ENCODE measurements around the gene CDHR2.

CDHR2 gene

GRCh38 chr5:176529741-176530141 lies 19.4 kb upstream of the CDHR2 start:
- no peak for DNase-seq (ENCODE audit: low read depth)

DNA sequence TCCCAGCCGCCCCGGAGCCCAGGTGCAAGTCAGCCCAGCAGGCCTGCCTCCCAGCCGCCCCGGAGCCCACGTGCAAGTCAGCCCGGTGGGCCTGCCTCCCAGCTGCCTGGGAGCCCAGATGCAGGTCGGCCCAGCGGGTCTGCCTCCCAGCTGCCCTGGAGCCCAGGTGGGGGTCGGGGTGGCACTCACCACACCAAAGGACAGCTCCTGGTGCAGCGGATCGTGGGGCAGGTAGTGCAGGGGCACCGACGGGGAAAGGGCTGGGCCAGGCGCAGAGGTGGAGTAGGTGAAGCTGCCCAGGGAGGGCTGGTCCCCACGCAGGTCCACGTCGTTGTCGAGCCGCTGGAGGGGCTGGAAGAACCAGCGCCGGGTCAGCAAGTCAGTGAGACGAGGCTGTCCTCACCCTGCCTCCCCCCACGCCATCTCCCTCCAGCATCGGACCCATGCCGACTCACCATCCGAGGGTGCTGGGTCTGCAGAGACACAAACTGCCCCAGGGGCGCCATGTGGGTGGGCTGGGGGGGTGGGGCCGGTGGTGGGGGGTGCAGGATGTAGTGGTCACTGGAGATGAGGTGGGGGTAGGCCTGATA lies 18.7 kb upstream of the CDHR2 start:
- DNase-seq (ENCODE audit: low read depth), result no peak

- no peak for DNase-seq (ENCODE audit: low read depth)
Observed at GRCh38 chr5:176530983-176531901, 17.9 kb upstream of the CDHR2 start.

DNA sequence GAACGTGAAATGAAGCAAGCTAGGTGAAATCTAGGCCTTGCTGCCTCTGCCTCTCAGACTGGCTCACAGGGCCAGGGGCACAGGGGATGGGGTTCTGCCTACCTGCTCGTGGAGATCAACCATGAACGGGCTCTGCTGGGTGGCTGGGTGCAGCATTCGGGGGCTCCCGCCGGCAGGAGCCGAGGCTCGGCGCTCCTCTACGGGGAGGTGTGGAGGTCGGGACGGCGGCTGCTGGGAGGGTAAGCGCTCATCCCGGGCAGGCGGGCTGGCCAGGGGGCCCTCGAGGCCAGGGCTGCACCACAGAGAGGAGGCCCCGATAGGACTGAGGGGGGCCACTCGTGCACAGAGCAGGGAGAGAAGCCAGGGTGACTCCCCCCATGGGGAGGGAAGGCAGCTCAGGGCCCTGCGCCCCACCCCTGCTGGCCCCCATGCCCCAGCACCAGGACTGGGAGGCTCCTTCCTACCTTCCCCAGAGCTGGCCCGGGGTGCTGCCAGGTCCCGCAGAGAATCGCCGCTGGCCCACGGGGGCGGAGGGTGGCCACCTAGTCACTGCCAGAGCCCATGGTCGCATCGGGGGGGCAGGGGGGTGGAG lies 17.1 kb upstream of the CDHR2 start:
- DNase-seq (ENCODE audit: low read depth), result no peak

DNA sequence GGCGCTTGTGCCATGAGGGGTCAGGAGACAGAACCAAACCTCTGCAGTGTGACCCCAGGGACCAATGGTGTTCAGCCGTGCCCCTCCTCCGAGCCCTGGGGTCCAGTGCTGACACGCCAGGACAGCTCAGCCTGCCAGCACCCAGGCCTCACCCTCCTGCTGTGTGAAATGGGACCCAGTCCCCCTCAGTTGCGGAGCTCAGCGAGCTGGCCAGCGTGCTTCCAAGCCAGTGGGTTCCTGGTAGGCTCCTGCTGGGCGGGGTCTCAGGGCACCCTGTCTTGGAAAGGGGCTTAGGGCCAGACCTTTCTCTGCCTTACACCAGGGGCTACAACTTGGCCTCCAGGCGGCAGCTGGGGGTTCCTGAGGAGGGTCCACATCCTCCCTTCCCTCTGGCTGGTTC lies 16.3 kb upstream of the CDHR2 start:
- no peak for DNase-seq (ENCODE audit: low read depth)

DNA sequence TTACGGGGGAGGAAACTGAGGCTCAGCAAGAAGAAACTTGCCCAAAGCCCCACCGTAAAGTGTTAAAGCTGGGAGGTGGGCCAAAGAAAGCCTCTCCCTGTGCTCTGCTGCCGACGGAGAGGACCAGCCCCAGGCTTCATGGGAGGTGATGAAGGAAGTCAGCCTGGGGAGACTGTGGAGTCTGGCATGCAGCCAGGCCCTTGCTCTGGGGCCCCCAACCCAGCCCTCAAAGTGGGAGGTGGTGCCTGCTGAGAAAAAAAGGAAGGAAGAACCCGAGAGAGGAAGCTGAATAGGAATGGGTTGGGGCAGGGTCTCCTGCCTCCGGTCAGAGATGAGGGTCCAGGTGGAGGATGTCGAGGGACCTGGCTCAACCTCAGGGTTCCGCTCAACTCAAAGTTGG lies 15.8 kb upstream of the CDHR2 start:
- no peak for DNase-seq (ENCODE audit: low read depth)

GRCh38 chr5:176533894-176534611 lies 15.1 kb upstream of the CDHR2 start:
- no peak for DNase-seq (ENCODE audit: low read depth)

- no peak for DNase-seq (ENCODE audit: low read depth)
Observed at GRCh38 chr5:176534640-176535039, 14.5 kb upstream of the CDHR2 start.

GRCh38 chr5:176535101-176535663 lies 14.0 kb upstream of the CDHR2 start:
- DNase-seq (ENCODE audit: low read depth), result no peak

DNA sequence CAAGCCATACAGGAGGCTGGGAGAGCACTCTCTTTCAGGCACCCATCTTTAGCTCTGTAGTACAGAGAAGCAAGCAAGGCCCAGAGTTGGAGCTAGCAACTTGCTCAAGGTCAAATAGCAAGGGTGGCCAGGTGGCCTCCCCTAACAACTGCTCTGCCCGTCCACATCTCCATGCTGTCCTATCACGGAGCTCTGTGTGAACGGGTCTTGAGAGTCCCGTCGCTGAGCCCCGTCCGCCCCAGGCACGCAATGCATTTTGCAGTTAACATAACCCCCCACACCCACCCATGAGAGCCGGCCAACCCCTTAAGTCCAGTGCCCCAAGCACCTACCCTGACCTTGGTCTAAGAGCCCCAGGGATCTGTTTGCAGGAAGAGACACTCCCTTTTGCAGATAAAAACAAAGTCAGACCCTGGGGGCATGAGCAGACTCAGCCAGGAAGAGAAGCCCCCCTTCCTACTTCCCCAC lies 13.4 kb upstream of the CDHR2 start:
- no peak for DNase-seq (ENCODE audit: low read depth)

GRCh38 chr5:176536132-176536901 lies 12.8 kb upstream of the CDHR2 start:
- DNase-seq (ENCODE audit: low read depth), result peak; percentile 66

DNA sequence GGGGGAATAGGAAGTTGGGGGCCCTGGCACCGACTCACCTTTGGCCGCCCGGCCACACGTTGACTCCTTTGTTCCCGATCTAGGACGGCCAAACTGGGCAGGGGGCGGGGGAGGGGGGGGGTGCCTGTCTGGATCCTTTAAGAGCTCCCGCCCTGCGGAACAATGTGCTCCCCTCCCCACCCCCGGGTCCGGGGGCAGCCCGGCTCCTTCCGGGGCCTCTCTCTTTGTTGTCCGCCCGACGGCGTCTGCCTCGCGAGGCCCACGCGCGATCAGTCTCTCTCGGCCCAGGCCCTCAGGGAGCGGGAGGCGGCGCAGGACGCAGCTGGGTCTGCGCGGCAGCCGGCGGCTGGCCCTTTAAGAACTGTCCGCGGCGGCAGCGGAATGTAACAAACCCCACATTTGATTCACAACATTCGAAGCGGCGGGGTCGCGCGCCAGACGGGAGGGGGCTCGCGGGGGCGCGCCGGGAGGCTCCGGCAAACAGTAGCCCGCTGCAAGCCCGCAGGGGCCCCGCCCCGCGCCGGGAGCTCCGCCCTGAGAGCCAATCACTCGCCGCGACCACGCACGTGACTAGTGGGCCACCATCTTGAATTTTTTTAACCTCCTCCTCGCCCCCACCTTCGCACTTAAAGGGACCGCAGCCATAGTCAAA lies 12.1 kb upstream of the CDHR2 start, which contains the start of gene RNF44:
Gene RNF44, minus strand, starts transcription at position 501 of the 652 bp plus-strand sequence. CDS start 4,930 bp downstream, outside the sequence.
- DNase-seq (ENCODE audit: low read depth), result peak; percentile 97

DNA sequence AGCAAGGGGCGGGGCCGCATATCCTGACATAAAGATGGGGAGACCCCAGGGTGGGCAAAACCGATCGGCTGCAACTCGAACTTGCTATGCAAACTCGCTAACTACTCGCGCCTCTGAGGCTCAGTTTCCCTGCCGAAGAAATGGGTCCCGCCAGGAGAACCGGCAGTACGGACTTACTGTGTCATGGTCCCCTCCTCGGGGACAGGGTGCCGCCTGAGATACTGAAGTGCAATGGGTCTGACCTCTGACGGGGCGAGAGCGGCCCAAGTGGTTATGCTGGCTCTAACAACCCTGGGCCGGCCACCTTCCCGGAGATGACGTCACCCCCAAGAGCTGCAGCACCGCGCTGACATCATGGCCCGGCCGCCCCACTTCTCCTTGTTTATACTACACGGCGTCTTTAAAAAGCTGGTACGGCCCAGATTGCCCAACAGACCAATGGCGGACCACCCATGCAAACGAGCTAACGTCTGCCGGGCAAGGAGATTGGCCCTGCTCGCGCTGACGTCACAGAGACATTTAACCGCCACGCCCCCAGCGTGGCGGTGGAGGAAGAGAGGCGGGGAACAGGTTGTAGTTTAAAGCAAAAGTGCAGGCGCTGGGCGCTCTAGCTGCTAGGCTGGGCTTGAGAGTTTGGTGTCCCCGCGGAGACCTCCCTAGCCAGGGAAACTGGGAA lies 11.4 kb upstream of the CDHR2 start:
- peak; percentile 100 for DNase-seq (ENCODE audit: low read depth)

GRCh38 chr5:176538230-176538988 lies 10.7 kb upstream of the CDHR2 start:
- DNase-seq (ENCODE audit: low read depth), result no peak

DNA sequence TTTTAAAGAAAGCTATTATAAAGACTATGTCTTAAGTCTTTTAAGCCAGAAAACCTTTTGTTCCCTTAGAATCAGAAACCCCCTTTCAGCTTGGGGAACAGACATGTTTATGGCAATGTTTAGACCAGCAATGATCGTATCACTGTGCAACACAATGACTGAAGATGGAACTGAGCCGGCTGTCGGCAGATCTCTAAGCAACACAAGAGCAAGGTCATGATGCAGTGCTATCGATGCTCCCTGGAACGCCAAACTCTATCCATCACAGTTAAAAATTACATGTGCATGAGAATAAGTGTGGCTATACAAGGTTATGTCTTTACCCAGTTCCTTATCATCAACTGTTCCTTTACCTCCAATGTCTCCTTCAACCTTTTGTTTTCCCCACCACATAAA lies 10.2 kb upstream of the CDHR2 start:
- DNase-seq (ENCODE audit: low read depth), result no peak

DNA sequence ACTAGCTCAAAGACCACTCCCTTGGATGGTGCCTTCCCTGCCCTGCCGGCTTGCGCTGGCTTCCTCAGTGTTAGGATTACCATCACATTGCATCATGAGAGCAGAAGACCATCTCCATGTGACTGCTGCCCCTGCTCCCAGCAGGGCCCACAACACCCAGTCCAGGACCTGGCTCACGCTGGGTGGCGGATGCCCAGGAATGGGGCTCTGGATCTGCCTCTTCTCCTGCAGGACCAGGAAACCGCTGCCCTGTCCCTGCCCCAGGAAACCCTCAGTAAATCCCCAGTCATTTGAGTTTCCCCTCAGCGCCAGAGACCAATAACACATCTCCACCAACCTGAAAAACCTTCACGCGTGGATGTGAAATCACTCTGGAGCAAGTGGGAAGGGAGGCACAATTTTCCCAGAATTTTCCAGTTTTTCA lies 8.7 kb upstream of the CDHR2 start:
- no peak for DNase-seq (ENCODE audit: low read depth)

GRCh38 chr5:176540956-176541337 lies 8.2 kb upstream of the CDHR2 start:
- no peak for DNase-seq (ENCODE audit: low read depth)

GRCh38 chr5:176541338-176542134 lies 7.6 kb upstream of the CDHR2 start:
- DNase-seq (ENCODE audit: low read depth), result no peak
